Sigmoid colon (tissue), 7 donors: Measurements from ENCODE around the gene SLC45A1. TPM values are rescaled to one million over a fixed set of nuclear protein-coding genes. Genes with fewer than 3 reads are reported as not detected.
A peak's percentile ranks its signal among the peaks of the same experiment; 100 is the strongest.

Experiments used
- DNase-seq: peaks from one replicate; pipeline ENCODE4 v3.0.0-alpha.2; 2019
- H3K27ac ChIP-seq, 4 donors: fragments of 200-600 bp; sonication (generic); one replicate each; pipeline ENCODE4 v1.5.1; 2016 to 2019; ENCODE audit warnings: mild to moderate bottlenecking in 1 of 4
- H3K27me3 ChIP-seq, 3 donors: fragments of 200-600 bp; sonication (generic); one replicate each; pipeline ENCODE4 v1.5.1; 2019; ENCODE audit warnings: mild to moderate bottlenecking in 1 of 3
- H3K36me3 ChIP-seq, 4 donors: fragments of 200-600 bp; sonication (generic); one replicate each; pipeline ENCODE4 v1.5.1; 2016 to 2019
- H3K4me1 ChIP-seq, 4 donors: fragments of 200-600 bp; sonication (generic); one replicate each; pipeline ENCODE4 v1.5.1; 2017 to 2019
- H3K4me3 ChIP-seq, 4 donors: fragments of 200-600 bp; sonication (generic); one replicate each; pipeline ENCODE4 v1.5.1; 2017 to 2019; ENCODE audit warnings: mild to moderate bottlenecking in 2 of 4, moderate library complexity in 1 of 4
- H3K9me3 ChIP-seq, 4 donors: fragments of 200-600 bp in 3 of 4; sonication (generic) in 3 of 4; one replicate each; pipeline versions ENCODE4 v1.5.1 to v1.6.1; 2013 to 2019
- EP300 ChIP-seq, 4 donors: sonication (generic); formaldehyde crosslinking; IDR thresholded peaks; one replicate each; pipeline ENCODE4 v1.6.1; 2017; ENCODE audit warnings: antibody characterized with exemption in 4 of 4
- POLR2A ChIP-seq, 2 donors: fragments of 450-650 bp; IDR thresholded peaks; one replicate each; pipeline ENCODE4 v1.6.1; 2016; ENCODE audit warnings: antibody characterized with exemption in 2 of 2, mild to moderate bottlenecking in 2 of 2, moderate library complexity in 2 of 2
- POLR2AphosphoS5 ChIP-seq, 4 donors: sonication (generic); formaldehyde crosslinking; IDR thresholded peaks; one replicate each; pipeline ENCODE4 v1.6.1; 2017; ENCODE audit warnings: antibody characterized with exemption in 4 of 4
- WGBS, 2 donors: extraction: QIAGEN DNeasy Blood & Tissue Kit; methylation state at CpG; one replicate each; pipeline ENCODE4 v1.1.7; 2013; 5-methylcytosine and 5-hydroxymethylcytosine counted together
- intact Hi-C: fragments of 100-400 bp; cut with DNase I; formaldehyde crosslinking; loops from one replicate; pipeline ENCODE4 v1.15.1; 2023
- polyA plus RNA-seq, 3 donors: library from polyadenylated mRNA; stranded (reverse); fragments of 200-250 nt; gene quantifications; one replicate each; pipeline ENCODE4 v1.2.3, GENCODE V29; 2013
- total RNA-seq, 4 donors: library from RNA; depleted of rRNA; stranded (reverse); fragments of >200 nt; gene quantifications; one replicate each; pipeline ENCODE4 v1.1.0, GENCODE V29; 2016
- TF ChIP-seq, protein P1 (sequence below), 4 experiments: fragments of 450-650 bp in 3 of 4; fragments of 200-600 bp in 1 of 4; IDR thresholded peaks; one replicate each; pipeline ENCODE4 v1.5.1; 2016 to 2019; ENCODE audit warnings: antibody characterized with exemption in 4 of 4, mild to moderate bottlenecking in 3 of 4, moderate library complexity in 2 of 4
- donor health status: healthy with polysubstance abuse.
- donor health status: Bipolar disorder and iron deficiency.
- donor health status: healthy.

SLC45A1 gene
- total and polyA plus RNA-seq, 7 donors, result 1.4 to 6.5 (median 3.9) TPM; not detected in 2

DNA sequence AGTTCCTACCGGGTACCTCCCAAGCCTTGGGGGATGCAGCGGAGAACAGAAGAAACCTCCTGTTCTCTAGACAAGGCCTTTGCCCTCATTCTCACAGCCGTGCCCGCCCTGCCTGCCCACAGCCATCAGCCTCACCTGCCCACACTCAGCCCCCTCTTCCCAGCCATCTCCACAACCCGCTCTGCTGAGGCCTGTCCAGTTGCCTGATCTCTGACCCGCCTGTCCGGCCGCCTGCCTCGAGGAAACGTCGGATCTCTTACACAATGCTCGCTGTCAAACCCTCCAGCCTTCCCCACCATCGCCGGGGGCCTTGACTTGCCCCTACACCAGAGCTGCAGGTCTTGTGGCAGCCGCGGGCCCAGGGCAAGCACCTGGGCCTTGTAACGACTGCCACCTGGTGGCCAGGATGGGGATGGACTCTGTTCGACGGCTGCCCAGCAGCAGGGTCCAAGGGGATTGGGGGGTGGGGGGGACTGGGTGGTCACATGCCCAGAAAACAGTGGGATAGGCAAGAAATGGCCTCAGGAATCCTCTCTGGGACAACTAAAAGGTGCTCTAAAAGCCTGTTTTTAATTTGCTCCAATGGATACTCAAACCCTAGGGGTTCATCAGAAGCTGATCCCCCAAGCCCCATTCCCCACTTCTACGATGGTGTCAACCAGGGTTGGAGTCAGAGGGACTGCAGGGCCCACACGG, 31.0 kb downstream of the SLC45A1 start:
- intact Hi-C loops, result loop anchor here (1.0 to 10.0 kb wide), 3 partner anchors 34 to 367 kb away; no protein-coding TSS in a partner anchor

DNA sequence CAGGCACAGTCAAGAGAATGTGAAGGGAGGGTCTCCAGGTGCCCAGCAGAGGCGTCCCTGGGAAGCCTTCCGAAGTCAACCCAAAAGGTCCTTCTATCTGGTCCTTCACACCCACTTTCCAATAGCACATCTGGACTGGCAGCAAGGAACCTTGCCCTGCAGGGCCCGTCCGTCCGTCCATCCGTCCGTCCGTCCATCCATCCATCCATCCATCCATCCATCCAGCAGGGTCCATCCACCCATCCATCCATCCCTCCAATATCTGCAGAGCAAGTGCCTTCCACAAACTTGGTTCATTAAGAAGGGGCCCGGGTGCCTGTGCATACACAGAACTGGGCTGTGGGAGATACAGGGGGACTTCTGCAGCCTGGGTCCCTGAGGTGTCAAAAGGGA, 31.6 kb downstream of the SLC45A1 start:
- TF ChIP-seq EP300 (IDR thresholded peaks at IDR 0.05), result no peak
- TF ChIP-seq, protein P1, sequence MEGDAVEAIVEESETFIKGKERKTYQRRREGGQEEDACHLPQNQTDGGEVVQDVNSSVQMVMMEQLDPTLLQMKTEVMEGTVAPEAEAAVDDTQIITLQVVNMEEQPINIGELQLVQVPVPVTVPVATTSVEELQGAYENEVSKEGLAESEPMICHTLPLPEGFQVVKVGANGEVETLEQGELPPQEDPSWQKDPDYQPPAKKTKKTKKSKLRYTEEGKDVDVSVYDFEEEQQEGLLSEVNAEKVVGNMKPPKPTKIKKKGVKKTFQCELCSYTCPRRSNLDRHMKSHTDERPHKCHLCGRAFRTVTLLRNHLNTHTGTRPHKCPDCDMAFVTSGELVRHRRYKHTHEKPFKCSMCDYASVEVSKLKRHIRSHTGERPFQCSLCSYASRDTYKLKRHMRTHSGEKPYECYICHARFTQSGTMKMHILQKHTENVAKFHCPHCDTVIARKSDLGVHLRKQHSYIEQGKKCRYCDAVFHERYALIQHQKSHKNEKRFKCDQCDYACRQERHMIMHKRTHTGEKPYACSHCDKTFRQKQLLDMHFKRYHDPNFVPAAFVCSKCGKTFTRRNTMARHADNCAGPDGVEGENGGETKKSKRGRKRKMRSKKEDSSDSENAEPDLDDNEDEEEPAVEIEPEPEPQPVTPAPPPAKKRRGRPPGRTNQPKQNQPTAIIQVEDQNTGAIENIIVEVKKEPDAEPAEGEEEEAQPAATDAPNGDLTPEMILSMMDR (IDR thresholded peaks at IDR 0.05), result no peak
- TF ChIP-seq POLR2A (IDR thresholded peaks at IDR 0.05), result no peak
- no peak for TF ChIP-seq POLR2AphosphoS5 (IDR thresholded peaks at IDR 0.05)
- H3K36me3 ChIP-seq, result peaks cover 1 to 19% (median 5%) of the 10 kb centered on the region in 4 donors
- intact Hi-C loops, result loop anchor here (1.0 to 10.0 kb wide), 3 partner anchors 35 to 367 kb away; no protein-coding TSS in a partner anchor
- H3K4me1 ChIP-seq, result peaks cover 0 to 58% (median 39%) of the 10 kb centered on the region in 4 donors
- peak overlapping the region; percentile 36 to 76 (median 68) for H3K27ac ChIP-seq
- 78 to 86% methylated on average over 9 of the region's 9 CpGs for WGBS, 2 donors
- H3K4me3 ChIP-seq, result no peak overlapping the region
- H3K9me3 ChIP-seq, result no peaks in the 10 kb centered on the region
- DNase-seq, result no peak
- no peaks in the 10 kb centered on the region for H3K27me3 ChIP-seq

More for the DNA sequence above, 31.0 kb downstream of the SLC45A1 start:
- peaks cover 0 to 55% (median 40%) of the 10 kb centered on the region in 4 donors for H3K4me1 ChIP-seq
- peaks cover 0 to 14% (median 3%) of the 10 kb centered on the region in 4 donors for H3K36me3 ChIP-seq
- WGBS, 2 donors, result 18 to 24% methylated on average over 21 of the region's 21 CpGs
- peak overlapping the region in 3 of 4 donors; percentile 16 to 76 (median 74) for H3K27ac ChIP-seq
- H3K27me3 ChIP-seq, result no peaks in the 10 kb centered on the region
- no peak for DNase-seq
- no peak overlapping the region for H3K4me3 ChIP-seq
- no peaks in the 10 kb centered on the region for H3K9me3 ChIP-seq
- TF ChIP-seq POLR2AphosphoS5 (IDR thresholded peaks at IDR 0.05) (peak in 1 of 4 donors; percentile 40), POLR2A (IDR thresholded peaks at IDR 0.05) (no peak), EP300 (IDR thresholded peaks at IDR 0.05) (no peak)
- TF ChIP-seq, protein P1 (IDR thresholded peaks at IDR 0.05), result peak; percentile 78 to 94 (median 84)

DNA sequence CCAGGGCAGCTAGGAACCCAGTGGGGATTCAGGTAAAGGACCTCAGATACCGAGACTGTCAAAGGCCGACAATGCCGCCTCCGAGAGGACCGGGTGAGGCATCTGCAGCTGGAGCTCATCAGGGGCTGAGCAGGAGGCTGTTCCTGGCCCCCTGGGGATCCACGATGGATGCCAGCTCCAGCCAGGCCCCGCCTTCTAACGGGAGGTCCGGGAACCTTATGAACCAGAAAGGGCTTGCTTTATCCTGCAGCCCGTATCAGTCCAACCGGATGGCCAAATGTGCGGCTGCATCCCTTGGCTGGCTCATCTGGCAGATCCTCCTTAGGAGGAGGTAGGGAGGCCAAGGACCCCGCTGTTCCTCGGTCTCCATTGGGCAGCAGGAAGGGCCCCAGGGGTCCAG, 32.0 kb downstream of the SLC45A1 start:
- Histone ChIP-seq H3K4me3 (no peak overlapping the region), H3K27me3 (no peaks in the 10 kb centered on the region), H3K4me1 (peaks cover 0 to 60% (median 42%) of the 10 kb centered on the region in 4 donors), H3K9me3 (no peaks in the 10 kb centered on the region), H3K27ac (peak overlapping the region; percentile 36 to 76 (median 68)), H3K36me3 (peaks cover 6 to 24% (median 8%) of the 10 kb centered on the region in 4 donors)
- 46 to 65% methylated on average over 14 of the region's 14 CpGs for WGBS, 2 donors
- DNase-seq, result peak; percentile 89
- no peak for TF ChIP-seq EP300 (IDR thresholded peaks at IDR 0.05)
- TF ChIP-seq POLR2AphosphoS5 (IDR thresholded peaks at IDR 0.05), result peak in 3 of 4 donors; percentile 17 to 72 (median 55)
- TF ChIP-seq, protein P1 (IDR thresholded peaks at IDR 0.05), result no peak
- intact Hi-C loops, result loop anchor here (1.0 to 10.0 kb wide), 3 partner anchors 35 to 368 kb away; no protein-coding TSS in a partner anchor

DNA sequence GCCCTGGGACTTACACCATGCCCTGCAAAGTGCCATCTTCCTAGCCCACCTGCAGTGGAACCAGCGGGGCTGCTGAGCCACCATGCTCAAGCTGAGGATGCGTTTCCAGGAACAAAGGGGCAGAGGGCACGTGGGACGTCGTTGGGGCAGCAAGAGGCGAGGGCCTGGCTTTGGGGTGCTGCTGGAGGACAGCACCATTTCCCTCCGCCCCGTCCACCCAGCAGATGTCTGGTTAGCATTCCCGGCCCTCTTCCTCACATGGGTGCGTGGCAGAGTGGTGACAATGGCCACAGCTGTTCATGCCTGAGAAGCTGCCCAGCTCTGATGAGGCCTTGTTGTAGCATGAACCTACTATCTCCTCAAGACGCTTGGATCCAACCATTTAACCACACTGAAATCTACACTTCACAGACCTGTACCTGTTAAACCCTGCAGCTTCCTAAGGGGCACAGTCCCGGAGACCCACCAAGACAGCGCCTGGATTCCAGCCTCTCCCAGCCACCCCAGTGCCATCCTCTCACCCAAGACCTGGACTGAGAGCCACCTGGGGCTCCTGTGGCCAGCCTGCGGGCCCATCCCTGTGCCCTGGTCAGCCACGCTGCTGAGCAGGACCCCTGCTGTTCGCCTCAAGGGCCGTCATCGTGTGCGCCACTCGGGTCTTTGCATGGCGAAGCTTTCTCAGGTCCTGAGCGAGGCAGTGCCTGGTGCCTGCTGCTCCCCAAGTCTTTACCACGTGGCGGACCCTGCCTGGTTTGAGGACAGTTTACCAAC, 33.2 kb downstream of the SLC45A1 start:
- TF ChIP-seq, protein P1 (IDR thresholded peaks at IDR 0.05), result no peak
- TF ChIP-seq POLR2AphosphoS5 (IDR thresholded peaks at IDR 0.05), result peak in 2 of 4 donors; percentile 26 to 46
- H3K36me3 ChIP-seq, result peaks cover 17 to 36% (median 19%) of the 10 kb centered on the region in 4 donors
- no peaks in the 10 kb centered on the region for H3K9me3 ChIP-seq
- peak; percentile 66 for DNase-seq
- no peak overlapping the region for H3K4me3 ChIP-seq
- whole genome bisulfite sequencing, 2 donors, result 82 to 89% methylated on average over 24 of the region's 24 CpGs
- peak overlapping the region; percentile 55 to 76 (median 72) for H3K27ac ChIP-seq
- no peaks in the 10 kb centered on the region for H3K27me3 ChIP-seq
- intact Hi-C loops, result no loop called here
- H3K4me1 ChIP-seq, result peaks cover 0 to 72% (median 53%) of the 10 kb centered on the region in 4 donors
